Liver (tissue), 9 donors: ENCODE data around the gene ZNF419. TPM values are rescaled to one million over a fixed set of nuclear protein-coding genes. Genes with fewer than 3 reads are reported as not detected.
A peak's percentile ranks its signal among the peaks of the same experiment; 100 is the strongest.

Experiments used
- DNase-seq: peaks from one replicate; pipeline ENCODE4 v3.0.0-alpha.2; 2017; ENCODE audit warnings: low spot score
- H3K27ac ChIP-seq, 2 donors: one replicate each; pipeline ENCODE4 v1.7.0; 2013; ENCODE audit warnings: inconsistent platforms in 2 of 2, low read length in 2 of 2, control low read depth in 1 of 2, low read depth in 1 of 2, mild to moderate bottlenecking in 1 of 2
- H3K27me3 ChIP-seq, 4 donors: one replicate each; pipeline versions ENCODE4 v1.6.1 to v1.7.0; 2013; ENCODE audit warnings: low read length in 3 of 4, inconsistent platforms in 1 of 4, mild to moderate bottlenecking in 1 of 4, moderate library complexity in 1 of 4; ENCODE audit not compliant: control insufficient read depth in 4 of 4, insufficient read depth in 4 of 4
- H3K36me3 ChIP-seq, 4 donors: one replicate each; pipeline versions ENCODE4 v1.6.1 to v1.7.0; 2013; ENCODE audit warnings: low read length in 3 of 4, mild to moderate bottlenecking in 3 of 4, low read depth in 1 of 4, moderate library complexity in 1 of 4; ENCODE audit not compliant: control insufficient read depth in 4 of 4, insufficient read depth in 3 of 4
- H3K4me1 ChIP-seq, 4 donors: one replicate each; pipeline versions ENCODE4 v1.6.1 to v1.7.0; 2013; ENCODE audit warnings: low read length in 3 of 4, mild to moderate bottlenecking in 3 of 4, moderate library complexity in 1 of 4; ENCODE audit not compliant: control insufficient read depth in 4 of 4, insufficient read depth in 4 of 4
- H3K4me3 ChIP-seq, 3 donors: one replicate each; pipeline versions ENCODE4 v1.6.1 to v1.7.0; 2013; ENCODE audit warnings: low read length in 3 of 3, control low read depth in 1 of 3, low read depth in 1 of 3, mild to moderate bottlenecking in 1 of 3
- H3K9ac ChIP-seq, 2 donors: one replicate each; pipeline ENCODE4 v1.7.0; 2013; ENCODE audit warnings: low read length in 2 of 2, mild to moderate bottlenecking in 2 of 2, moderate library complexity in 2 of 2, control low read depth in 1 of 2, low read depth in 1 of 2
- H3K9me3 ChIP-seq, 4 donors: one replicate each; pipeline versions ENCODE4 v1.6.1 to v1.7.0; 2013; ENCODE audit warnings: low read length in 3 of 4; ENCODE audit not compliant: control insufficient read depth in 4 of 4
- ATF3 ChIP-seq: IDR thresholded peaks from 2 replicates; pipeline ENCODE4 v1.6.1; 2016; ENCODE audit warnings: antibody characterized with exemption
- CTCF ChIP-seq: fragments of 150-350 bp; IDR thresholded peaks from 2 replicates; pipeline ENCODE4 v1.5.1; 2017; ENCODE audit warnings: improper control_type of control experiment, low read depth, low read length; ENCODE audit not compliant: missing input control
- EGR1 ChIP-seq, 2 donors: IDR thresholded peaks; 2 replicates each; pipeline ENCODE4 v1.6.1; 2016 to 2018; ENCODE audit warnings: antibody characterized with exemption in 2 of 2, low read depth in 2 of 2
- FOXA1 ChIP-seq: IDR thresholded peaks from 2 replicates; pipeline ENCODE4 v1.6.1; 2016; ENCODE audit warnings: antibody characterized with exemption
- FOXA2 ChIP-seq: IDR thresholded peaks from 2 replicates; pipeline ENCODE4 v1.6.1; 2016; ENCODE audit warnings: antibody characterized with exemption
- HNF4A ChIP-seq, 2 donors: conservative IDR thresholded peaks; 2 replicates each; pipeline ENCODE4 v1.6.1; 2016; ENCODE audit warnings: antibody characterized with exemption in 2 of 2, mild to moderate bottlenecking in 2 of 2
- JUND ChIP-seq, 2 donors: IDR thresholded peaks; 2 replicates each; pipeline ENCODE4 v1.6.1; 2016; ENCODE audit warnings: antibody characterized with exemption in 2 of 2
- MAX ChIP-seq: IDR thresholded peaks from 2 replicates; pipeline ENCODE4 v1.6.1; 2016; ENCODE audit warnings: antibody characterized with exemption
- NR2F2 ChIP-seq: IDR thresholded peaks from 2 replicates; pipeline ENCODE4 v1.6.1; 2016; ENCODE audit warnings: antibody characterized with exemption
- RAD21 ChIP-seq, 2 donors: IDR thresholded peaks; 2 replicates each; pipeline ENCODE4 v1.6.1; 2016; ENCODE audit warnings: antibody characterized with exemption in 2 of 2, mild to moderate bottlenecking in 2 of 2
- REST ChIP-seq: IDR thresholded peaks from 2 replicates; pipeline ENCODE4 v1.6.1; 2016; ENCODE audit warnings: antibody characterized with exemption, mild to moderate bottlenecking
- SP1 ChIP-seq: IDR thresholded peaks from 2 replicates; pipeline ENCODE4 v1.6.1; 2018; ENCODE audit warnings: antibody characterized with exemption, mild to moderate bottlenecking
- TAF1 ChIP-seq: conservative IDR thresholded peaks from 2 replicates; pipeline ENCODE4 v1.6.1; 2016; ENCODE audit warnings: antibody characterized with exemption, mild to moderate bottlenecking
- YY1 ChIP-seq: IDR thresholded peaks from 2 replicates; pipeline ENCODE4 v1.6.1; 2016; ENCODE audit warnings: antibody characterized with exemption, mild to moderate bottlenecking
- ZBTB33 ChIP-seq: IDR thresholded peaks from 2 replicates; pipeline ENCODE4 v1.6.1; 2016; ENCODE audit warnings: antibody characterized with exemption
- WGBS: extraction: QIAGEN DNeasy Blood & Tissue Kit; methylation state at CpG from one replicate; pipeline ENCODE4 v1.1.7; 2013; 5-methylcytosine and 5-hydroxymethylcytosine counted together
- polyA plus RNA-seq, 2 donors: library from polyadenylated mRNA; stranded (reverse) in 1 of 2; unstranded in 1 of 2; fragments of 200-250 nt in 1 of 2; fragments of >200 nt in 1 of 2; fragmentation: Nextera tagmentation in 1 of 2; extraction: Ambion mirVana in 1 of 2; gene quantifications; one replicate each; pipeline versions ENCODE4 v1.2.1 to v1.2.3, GENCODE V29; 2013 to 2015
- total RNA-seq, 2 donors: library from RNA; depleted of rRNA; stranded (reverse); fragments of >200 nt; gene quantifications; one replicate each; pipeline ENCODE4 v1.2.3, GENCODE V29; 2014
- donor health status: healthy.
- donor health status: healthy.
- donor health status: healthy.
- donor health status: healthy.
- donor health status: healthy.

Gene ZNF419
- total and polyA plus RNA-seq, 4 donors, result 1.9 to 12.4 (median 3.7) TPM

GRCh38 chr19:57511484-57511883, 23.9 kb downstream of the ZNF419 start:
- Histone ChIP-seq H3K4me1 (no peaks in the 10 kb centered on the region), H3K27ac (no peak overlapping the region), H3K4me3 (peak overlapping the region in 2 of 3 donors; percentile 7 to 49), H3K27me3 (no peaks in the 10 kb centered on the region), H3K9me3 (peaks cover 28 to 67% (median 44%) of the 10 kb centered on the region in 4 donors), H3K9ac (no peak overlapping the region), H3K36me3 (peaks cover 9 to 34% (median 25%) of the 10 kb centered on the region in 4 donors)
- DNase-seq, result no peak
- TF ChIP-seq FOXA2 (no peak), ATF3 (no peak), REST (no peak), NR2F2 (no peak), MAX (no peak)

GRCh38 chr19:57512845-57513244, 25.3 kb downstream of the ZNF419 start:
- peaks cover 7 to 26% (median 17%) of the 10 kb centered on the region in 4 donors for H3K36me3 ChIP-seq
- no peaks in the 10 kb centered on the region for H3K27me3 ChIP-seq
- H3K27ac ChIP-seq, result no peak overlapping the region
- peak overlapping the region in 2 of 3 donors; percentile 3 to 20 for H3K4me3 ChIP-seq
- peaks cover 25 to 62% (median 38%) of the 10 kb centered on the region in 4 donors for H3K9me3 ChIP-seq
- H3K9ac ChIP-seq, result no peak overlapping the region
- no peak for DNase-seq
- WGBS, result 97% methylated on average over 6 of the region's 6 CpGs
- no peaks in the 10 kb centered on the region for H3K4me1 ChIP-seq
- TF ChIP-seq MAX (no peak), JUND (IDR thresholded peaks at IDR 0.05) (no peak), SP1 (no peak), CTCF (no peak), ATF3 (no peak), EGR1 (IDR thresholded peaks at IDR 0.05; ENCODE audit: low read depth in 2 of 2) (no peak), YY1 (no peak)

- 94% methylated on average over 5 of the region's 5 CpGs for WGBS
- Histone ChIP-seq H3K36me3 (peaks cover 7 to 21% (median 14%) of the 10 kb centered on the region in 4 donors), H3K9ac (no peak overlapping the region), H3K27me3 (no peaks in the 10 kb centered on the region), H3K4me1 (no peaks in the 10 kb centered on the region), H3K9me3 (peaks cover 26 to 68% (median 40%) of the 10 kb centered on the region in 4 donors), H3K27ac (no peak overlapping the region), H3K4me3 (peak overlapping the region in 2 of 3 donors; percentile 18 to 22)
- no peak for DNase-seq
- TF ChIP-seq FOXA1, result no peak
- no peak for TF ChIP-seq NR2F2
- TF ChIP-seq HNF4A (conservative IDR thresholded peaks at IDR 0.05), result no peak
- no peak for TF ChIP-seq ATF3
- TF ChIP-seq ZBTB33, result no peak
- TF ChIP-seq YY1, result no peak
- no peak for TF ChIP-seq REST
- TF ChIP-seq TAF1, result no peak
- no peak for TF ChIP-seq RAD21 (IDR thresholded peaks at IDR 0.05)
Measured at GRCh38 chr19:57515255-57515654, 27.7 kb downstream of the ZNF419 start.
